ENCODE results near the gene PRRC2A. TPM values are rescaled to one million over a fixed set of nuclear protein-coding genes. Genes with fewer than 3 reads are reported as not detected.

The PRRC2A gene
- total RNA-seq, 1 experiment from 2014 or later: 509 TPM

GRCh38 chr6:31632279-31632946, 11.9 kb downstream of the PRRC2A start:
- Mint-ChIP-seq H3K27ac (ENCODE audit: unreplicated experiment) (peak overlapping the region; percentile 45), H3K4me3 (ENCODE audit: low read depth, unreplicated experiment) (no peak overlapping the region), H3K27me3 (ENCODE audit: unreplicated experiment) (no peaks in the 10 kb centered on the region), H3K36me3 (ENCODE audit: insufficient read depth, unreplicated experiment) (peaks cover 100% of the 10 kb centered on the region), H3K4me1 (ENCODE audit: low read depth, unreplicated experiment) (peaks cover 6% of the 10 kb centered on the region), H3K9me3 (ENCODE audit: low read depth, unreplicated experiment) (no peaks in the 10 kb centered on the region)
- no peak for DNase-seq
- no peak for TF ChIP-seq CTCF (IDR thresholded peaks at IDR 0.05; ENCODE audit: unreplicated experiment)
- BruUV-seq (replicated peaks): no TSS peak
- intact Hi-C loops (cut with micrococcal nuclease; ENCODE audit: unreplicated experiment): no loop called here
- CTCF ChIA-PET: no interaction called here

- CTCF ChIA-PET: no interaction called here
Measured at GRCh38 chr6:31633447-31633846, 12.9 kb downstream of the PRRC2A start.

GRCh38 chr6:31634131-31634530, 13.6 kb downstream of the PRRC2A start:
- Mint-ChIP-seq H3K9me3 (ENCODE audit: low read depth, unreplicated experiment) (no peaks in the 10 kb centered on the region), H3K4me3 (ENCODE audit: low read depth, unreplicated experiment) (no peak overlapping the region), H3K27ac (ENCODE audit: unreplicated experiment) (no peak overlapping the region), H3K4me1 (ENCODE audit: low read depth, unreplicated experiment) (no peaks in the 10 kb centered on the region), H3K36me3 (ENCODE audit: insufficient read depth, unreplicated experiment) (peaks cover 100% of the 10 kb centered on the region), H3K27me3 (ENCODE audit: unreplicated experiment) (no peaks in the 10 kb centered on the region)
- no peak for DNase-seq
- intact Hi-C loops (cut with micrococcal nuclease; ENCODE audit: unreplicated experiment): no loop called here
- CTCF ChIA-PET: interaction anchor here (0.5 to 0.6 kb wide), 2 partner anchors 14 to 20 kb away, joined by 5 to 6 read pairs; no protein-coding TSS in a partner anchor
- TF ChIP-seq CTCF (IDR thresholded peaks at IDR 0.05; ENCODE audit: unreplicated experiment): no peak
- no TSS peak for BruUV-seq (replicated peaks)

More at GRCh38 chr6:31633447-31633846, 12.9 kb downstream of the PRRC2A start:
- H3K9me3 Mint-ChIP-seq (ENCODE audit: low read depth, unreplicated experiment): no peaks in the 10 kb centered on the region
- BruUV-seq (replicated peaks): no TSS peak
- H3K27me3 Mint-ChIP-seq (ENCODE audit: unreplicated experiment): no peaks in the 10 kb centered on the region
- H3K4me3 Mint-ChIP-seq (ENCODE audit: low read depth, unreplicated experiment): no peak overlapping the region
- TF ChIP-seq CTCF (IDR thresholded peaks at IDR 0.05; ENCODE audit: unreplicated experiment): no peak
- no peak for DNase-seq
- H3K4me1 Mint-ChIP-seq (ENCODE audit: low read depth, unreplicated experiment): no peaks in the 10 kb centered on the region
- peaks cover 100% of the 10 kb centered on the region for H3K36me3 Mint-ChIP-seq (ENCODE audit: insufficient read depth, unreplicated experiment)
- peak overlapping the region; percentile 45 for H3K27ac Mint-ChIP-seq (ENCODE audit: unreplicated experiment)
- intact Hi-C loops (cut with micrococcal nuclease; ENCODE audit: unreplicated experiment): no loop called here

- no TSS peak for BruUV-seq (replicated peaks)
- Mint-ChIP-seq H3K4me1 (ENCODE audit: low read depth, unreplicated experiment) (no peaks in the 10 kb centered on the region), H3K36me3 (ENCODE audit: insufficient read depth, unreplicated experiment) (peaks cover 100% of the 10 kb centered on the region), H3K27me3 (ENCODE audit: unreplicated experiment) (no peaks in the 10 kb centered on the region), H3K9me3 (ENCODE audit: low read depth, unreplicated experiment) (no peaks in the 10 kb centered on the region), H3K27ac (ENCODE audit: unreplicated experiment) (no peak overlapping the region), H3K4me3 (ENCODE audit: low read depth, unreplicated experiment) (no peak overlapping the region)
- intact Hi-C loops (cut with micrococcal nuclease; ENCODE audit: unreplicated experiment): no loop called here
- no peak for DNase-seq
- no peak for TF ChIP-seq CTCF (IDR thresholded peaks at IDR 0.05; ENCODE audit: unreplicated experiment)
- CTCF ChIA-PET: no interaction called here
Measured at GRCh38 chr6:31634969-31635575, 14.6 kb downstream of the PRRC2A start.

Data from Calu3 (cell line).